Measurements from ENCODE around the gene MACROD2.

DNA sequence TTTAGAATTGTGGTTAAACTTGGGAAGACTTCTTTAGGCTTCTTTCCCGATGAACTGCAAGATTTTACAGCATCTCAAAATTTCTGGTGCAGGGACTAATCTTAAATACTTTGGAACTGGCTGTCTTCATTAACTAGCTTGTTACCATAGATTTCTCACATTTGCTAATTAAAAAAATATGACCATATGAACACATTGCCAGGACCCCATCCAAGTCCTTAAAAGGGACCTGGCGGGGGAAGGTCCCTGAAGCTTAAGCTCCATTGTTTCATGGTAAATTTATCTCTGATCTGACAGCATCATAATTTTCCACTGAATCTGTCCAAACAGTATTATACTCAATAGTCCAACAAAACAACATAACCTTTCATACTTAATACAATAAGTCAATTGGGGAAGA, 859.9 kb downstream of the MACROD2 start:
- TF ChIP-seq, protein P1, sequence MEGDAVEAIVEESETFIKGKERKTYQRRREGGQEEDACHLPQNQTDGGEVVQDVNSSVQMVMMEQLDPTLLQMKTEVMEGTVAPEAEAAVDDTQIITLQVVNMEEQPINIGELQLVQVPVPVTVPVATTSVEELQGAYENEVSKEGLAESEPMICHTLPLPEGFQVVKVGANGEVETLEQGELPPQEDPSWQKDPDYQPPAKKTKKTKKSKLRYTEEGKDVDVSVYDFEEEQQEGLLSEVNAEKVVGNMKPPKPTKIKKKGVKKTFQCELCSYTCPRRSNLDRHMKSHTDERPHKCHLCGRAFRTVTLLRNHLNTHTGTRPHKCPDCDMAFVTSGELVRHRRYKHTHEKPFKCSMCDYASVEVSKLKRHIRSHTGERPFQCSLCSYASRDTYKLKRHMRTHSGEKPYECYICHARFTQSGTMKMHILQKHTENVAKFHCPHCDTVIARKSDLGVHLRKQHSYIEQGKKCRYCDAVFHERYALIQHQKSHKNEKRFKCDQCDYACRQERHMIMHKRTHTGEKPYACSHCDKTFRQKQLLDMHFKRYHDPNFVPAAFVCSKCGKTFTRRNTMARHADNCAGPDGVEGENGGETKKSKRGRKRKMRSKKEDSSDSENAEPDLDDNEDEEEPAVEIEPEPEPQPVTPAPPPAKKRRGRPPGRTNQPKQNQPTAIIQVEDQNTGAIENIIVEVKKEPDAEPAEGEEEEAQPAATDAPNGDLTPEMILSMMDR (IDR thresholded peaks at IDR 0.05), result no peak
- TF ChIP-seq POLR2A (IDR thresholded peaks at IDR 0.05), result no peak
- no peak for TF ChIP-seq EP300 (IDR thresholded peaks at IDR 0.05)

Measured in ovary (tissue), 3 donors.